Measurements from ENCODE around the gene RETREG1. TPM values are rescaled to one million over a fixed set of nuclear protein-coding genes. Genes with fewer than 3 reads are reported as not detected.

RETREG1 gene
- total RNA-seq, 1 donor from 2014 or later: 0.91 TPM

DNA sequence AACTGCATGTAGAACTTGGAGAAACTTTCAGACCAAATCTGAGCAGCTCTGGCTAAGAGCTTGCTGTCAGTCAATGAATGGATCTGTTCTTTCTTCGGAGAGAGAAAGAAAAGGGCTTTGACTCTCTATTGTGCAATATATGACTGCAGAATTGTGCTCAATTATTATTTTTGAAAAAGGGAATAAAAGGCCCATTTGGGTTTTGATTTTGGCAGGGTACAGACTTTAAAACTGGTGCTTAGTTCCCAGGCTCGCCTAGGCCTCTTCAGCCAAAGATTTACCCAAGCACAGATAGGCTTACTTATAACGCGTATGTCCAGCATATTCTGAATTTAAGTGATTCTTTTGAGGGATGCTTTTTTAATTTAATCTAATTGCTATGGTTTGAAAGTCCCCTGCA, 59.3 kb downstream of the RETREG1 start:
- Mint-ChIP-seq H3K36me3 (ENCODE audit: unreplicated experiment) (no peaks in the 10 kb centered on the region), H3K27ac (ENCODE audit: unreplicated experiment) (no peak overlapping the region), H3K4me1 (ENCODE audit: unreplicated experiment) (peaks cover 2% of the 10 kb centered on the region), H3K27me3 (ENCODE audit: unreplicated experiment) (peaks cover 4% of the 10 kb centered on the region), H3K9me3 (ENCODE audit: unreplicated experiment) (no peaks in the 10 kb centered on the region), H3K4me3 (ENCODE audit: unreplicated experiment) (no peak overlapping the region)
- DNase-seq (ENCODE audit: extremely low spot score, unreplicated experiment): no peak
- TF ChIP-seq, protein P1, sequence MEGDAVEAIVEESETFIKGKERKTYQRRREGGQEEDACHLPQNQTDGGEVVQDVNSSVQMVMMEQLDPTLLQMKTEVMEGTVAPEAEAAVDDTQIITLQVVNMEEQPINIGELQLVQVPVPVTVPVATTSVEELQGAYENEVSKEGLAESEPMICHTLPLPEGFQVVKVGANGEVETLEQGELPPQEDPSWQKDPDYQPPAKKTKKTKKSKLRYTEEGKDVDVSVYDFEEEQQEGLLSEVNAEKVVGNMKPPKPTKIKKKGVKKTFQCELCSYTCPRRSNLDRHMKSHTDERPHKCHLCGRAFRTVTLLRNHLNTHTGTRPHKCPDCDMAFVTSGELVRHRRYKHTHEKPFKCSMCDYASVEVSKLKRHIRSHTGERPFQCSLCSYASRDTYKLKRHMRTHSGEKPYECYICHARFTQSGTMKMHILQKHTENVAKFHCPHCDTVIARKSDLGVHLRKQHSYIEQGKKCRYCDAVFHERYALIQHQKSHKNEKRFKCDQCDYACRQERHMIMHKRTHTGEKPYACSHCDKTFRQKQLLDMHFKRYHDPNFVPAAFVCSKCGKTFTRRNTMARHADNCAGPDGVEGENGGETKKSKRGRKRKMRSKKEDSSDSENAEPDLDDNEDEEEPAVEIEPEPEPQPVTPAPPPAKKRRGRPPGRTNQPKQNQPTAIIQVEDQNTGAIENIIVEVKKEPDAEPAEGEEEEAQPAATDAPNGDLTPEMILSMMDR (IDR thresholded peaks at IDR 0.05): no peak

DNA sequence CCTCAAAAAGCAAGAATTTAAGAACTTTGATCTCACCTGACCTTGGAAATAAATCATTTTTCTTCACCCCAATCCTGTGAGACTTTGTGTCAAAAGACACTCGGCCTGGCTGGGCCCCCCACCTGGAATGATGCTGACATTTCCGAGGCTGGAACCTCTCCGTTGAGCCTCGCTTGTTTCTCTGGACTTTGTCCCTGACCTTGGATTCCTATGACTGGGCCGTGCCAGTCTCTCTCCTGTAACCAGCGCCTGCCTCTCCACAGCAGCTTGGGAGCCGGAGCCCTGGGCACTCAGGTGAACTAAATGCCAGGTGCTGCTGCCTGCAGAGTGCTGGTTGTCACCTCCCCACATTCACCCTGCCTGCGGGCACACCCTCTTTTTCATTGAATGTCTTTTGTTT, 62.7 kb downstream of the RETREG1 start:
- no peak overlapping the region for H3K27ac Mint-ChIP-seq (ENCODE audit: unreplicated experiment)
- DNase-seq (ENCODE audit: extremely low spot score, unreplicated experiment): no peak
- H3K4me1 Mint-ChIP-seq (ENCODE audit: unreplicated experiment): peaks cover 11% of the 10 kb centered on the region
- H3K27me3 Mint-ChIP-seq (ENCODE audit: unreplicated experiment): peaks cover 13% of the 10 kb centered on the region
- no peaks in the 10 kb centered on the region for H3K36me3 Mint-ChIP-seq (ENCODE audit: unreplicated experiment)
- TF ChIP-seq, protein P1 (IDR thresholded peaks at IDR 0.05): no peak
- no peaks in the 10 kb centered on the region for H3K9me3 Mint-ChIP-seq (ENCODE audit: unreplicated experiment)
- H3K4me3 Mint-ChIP-seq (ENCODE audit: unreplicated experiment): no peak overlapping the region

DNA sequence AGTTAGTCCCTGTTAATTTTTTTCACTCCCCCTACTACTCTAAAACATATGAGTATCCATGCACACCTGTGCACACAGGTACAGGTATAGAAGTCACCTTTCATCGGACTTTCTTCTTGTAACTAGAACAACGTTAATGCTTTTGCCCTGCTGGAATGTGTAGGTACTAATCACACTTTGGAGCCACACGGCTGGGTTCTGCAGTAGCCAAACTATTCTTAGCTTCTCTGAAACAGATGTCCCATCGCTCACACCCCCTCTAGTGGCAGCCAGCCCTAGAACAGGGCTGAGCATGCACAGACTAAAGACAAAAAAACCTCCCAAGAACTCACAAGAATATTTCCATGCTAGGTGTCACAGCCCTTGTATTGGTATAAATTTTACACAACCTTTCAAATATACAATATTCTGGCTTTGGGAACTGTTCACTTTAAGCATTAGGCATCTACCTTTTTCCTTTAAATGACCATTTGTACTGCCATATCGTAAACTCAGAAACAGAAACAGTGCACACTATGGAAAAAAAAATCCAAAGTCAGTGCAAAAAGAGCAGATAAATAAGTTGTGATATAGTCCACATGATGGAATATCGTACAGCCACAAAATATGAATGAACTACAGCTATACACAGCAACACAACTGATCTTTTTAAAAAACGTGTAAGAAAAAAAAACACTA, 64.0 kb downstream of the RETREG1 start:
- no peak for DNase-seq (ENCODE audit: extremely low spot score, unreplicated experiment)
- Mint-ChIP-seq H3K36me3 (ENCODE audit: unreplicated experiment) (no peaks in the 10 kb centered on the region), H3K9me3 (ENCODE audit: unreplicated experiment) (no peaks in the 10 kb centered on the region), H3K27me3 (ENCODE audit: unreplicated experiment) (peaks cover 13% of the 10 kb centered on the region), H3K4me1 (ENCODE audit: unreplicated experiment) (peaks cover 11% of the 10 kb centered on the region), H3K27ac (ENCODE audit: unreplicated experiment) (no peak overlapping the region), H3K4me3 (ENCODE audit: unreplicated experiment) (no peak overlapping the region)
- TF ChIP-seq, protein P1 (IDR thresholded peaks at IDR 0.05): peak; percentile 87

DNA sequence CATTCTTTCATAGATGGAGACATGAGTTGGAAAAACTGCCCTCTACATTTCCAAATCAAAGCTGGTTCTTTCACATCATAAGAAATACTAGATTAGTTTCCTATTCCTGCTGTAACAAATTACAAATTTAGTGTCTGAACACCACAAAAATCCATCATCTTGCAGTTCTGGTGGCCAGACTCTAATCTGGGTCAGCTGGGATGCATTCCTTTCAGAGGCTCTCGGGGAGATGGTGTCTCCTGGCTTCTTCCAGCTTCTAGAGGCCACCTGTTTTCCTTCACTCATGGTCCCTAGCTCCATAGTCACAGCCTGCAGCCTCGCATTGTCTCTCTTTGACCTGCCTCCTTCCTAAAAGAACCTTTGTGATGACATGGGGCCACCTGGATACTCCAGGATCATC, 65.2 kb downstream of the RETREG1 start:
- Mint-ChIP-seq H3K36me3 (ENCODE audit: unreplicated experiment) (no peaks in the 10 kb centered on the region), H3K4me3 (ENCODE audit: unreplicated experiment) (no peak overlapping the region), H3K27me3 (ENCODE audit: unreplicated experiment) (peaks cover 13% of the 10 kb centered on the region)

DNA sequence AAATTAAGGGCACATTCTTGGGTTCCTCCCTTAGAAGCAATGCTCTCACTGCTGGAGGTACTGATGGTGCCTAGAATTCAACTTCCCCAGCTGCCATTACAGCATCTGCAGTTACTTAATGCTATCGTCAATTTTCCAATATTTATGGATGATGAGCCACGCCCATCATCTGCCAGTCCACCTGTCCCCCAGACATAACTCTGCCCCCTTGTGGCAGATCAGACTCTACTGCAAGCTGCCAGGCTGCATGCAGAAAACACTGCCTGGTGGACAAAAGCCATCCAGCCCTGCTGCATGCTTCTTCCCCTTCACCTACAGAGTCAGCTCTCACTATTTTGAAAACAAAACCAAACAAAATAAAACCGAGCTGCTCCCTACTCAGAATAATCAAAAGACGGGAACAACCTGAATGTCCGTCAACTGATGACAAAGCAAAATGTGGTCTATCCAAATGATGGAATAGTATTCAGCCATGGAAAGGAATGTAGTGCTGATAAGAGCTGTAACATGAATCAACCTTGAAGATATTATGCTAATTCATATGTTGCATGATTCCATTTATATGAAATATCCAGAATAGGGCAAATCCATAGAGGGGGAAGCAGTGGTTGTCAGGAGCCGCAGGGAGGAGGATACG, 66.4 kb downstream of the RETREG1 start:
- Mint-ChIP-seq H3K27me3 (ENCODE audit: unreplicated experiment) (peaks cover 13% of the 10 kb centered on the region), H3K9me3 (ENCODE audit: unreplicated experiment) (no peaks in the 10 kb centered on the region), H3K4me3 (ENCODE audit: unreplicated experiment) (no peak overlapping the region), H3K27ac (ENCODE audit: unreplicated experiment) (no peak overlapping the region), H3K36me3 (ENCODE audit: unreplicated experiment) (no peaks in the 10 kb centered on the region), H3K4me1 (ENCODE audit: unreplicated experiment) (peaks cover 11% of the 10 kb centered on the region)
- no peak for DNase-seq (ENCODE audit: extremely low spot score, unreplicated experiment)
- TF ChIP-seq, protein P1 (IDR thresholded peaks at IDR 0.05): peak; percentile 60

More for the DNA sequence above, 65.2 kb downstream of the RETREG1 start:
- H3K9me3 Mint-ChIP-seq (ENCODE audit: unreplicated experiment): no peaks in the 10 kb centered on the region
- H3K27ac Mint-ChIP-seq (ENCODE audit: unreplicated experiment): no peak overlapping the region
- peaks cover 11% of the 10 kb centered on the region for H3K4me1 Mint-ChIP-seq (ENCODE audit: unreplicated experiment)
- DNase-seq (ENCODE audit: extremely low spot score, unreplicated experiment): no peak
- TF ChIP-seq, protein P1 (IDR thresholded peaks at IDR 0.05): no peak
